Suprapubic skin (tissue), 4 donors: ENCODE results near the gene MARCHF7. TPM values are rescaled to one million over a fixed set of nuclear protein-coding genes. Genes with fewer than 3 reads are reported as not detected.
A peak's percentile ranks its signal among the peaks of the same experiment; 100 is the strongest.
"Not testable (repeated sequence)": the region's sequence is repeated elsewhere in the genome, so short reads cannot be mapped to it uniquely, and the experiment has no call there.

Source experiments
- DNase-seq, 2 donors: peaks; one replicate each; pipeline ENCODE4 v3.0.0-alpha.2; 2019; ENCODE audit warnings: low spot score in 2 of 2
- H3K27ac ChIP-seq: fragments of 200-600 bp; sonication (generic); one replicate; pipeline ENCODE4 v1.5.1; 2019
- H3K27me3 ChIP-seq: fragments of 200-600 bp; sonication (generic); one replicate; pipeline ENCODE4 v1.5.1; 2019
- H3K36me3 ChIP-seq: fragments of 200-600 bp; sonication (generic); one replicate; pipeline ENCODE4 v1.5.1; 2019
- H3K4me1 ChIP-seq: fragments of 200-600 bp; sonication (generic); one replicate; pipeline ENCODE4 v1.5.1; 2019
- H3K4me3 ChIP-seq: fragments of 200-600 bp; sonication (generic); one replicate; pipeline ENCODE4 v1.5.1; 2019; ENCODE audit warnings: mild to moderate bottlenecking
- H3K9me3 ChIP-seq: fragments of 200-600 bp; sonication (generic); one replicate; pipeline ENCODE4 v1.5.1; 2019
- EP300 ChIP-seq: sonication (generic); formaldehyde crosslinking; IDR thresholded peaks from one replicate; pipeline ENCODE4 v1.6.1; 2017; ENCODE audit warnings: antibody characterized with exemption
- POLR2A ChIP-seq, 2 donors: fragments of 450-650 bp; IDR thresholded peaks; one replicate each; pipeline ENCODE4 v1.6.1; 2017; ENCODE audit warnings: antibody characterized with exemption in 2 of 2, mild to moderate bottlenecking in 2 of 2, moderate library complexity in 2 of 2
- POLR2AphosphoS5 ChIP-seq, 3 donors: sonication (generic); formaldehyde crosslinking; IDR thresholded peaks; one replicate each; pipeline ENCODE4 v1.6.1; 2017; ENCODE audit warnings: antibody characterized with exemption in 3 of 3
- WGBS: methylation state at CpG from one replicate; pipeline ENCODE4 v1.1.5; 2018; 5-methylcytosine and 5-hydroxymethylcytosine counted together
- total RNA-seq, 4 donors: library from RNA; depleted of rRNA; stranded (reverse); fragments of >200 nt; gene quantifications; one replicate each; pipeline ENCODE4 v1.1.0, GENCODE V29; 2016
- TF ChIP-seq, protein P1 (sequence below), 2 donors: fragments of 200-600 bp in 1 of 2; fragments of 450-650 bp in 1 of 2; sonication (generic) in 1 of 2; IDR thresholded peaks; one replicate each; pipeline ENCODE4 v1.5.1; 2016 to 2019; ENCODE audit warnings: antibody characterized with exemption in 2 of 2, mild to moderate bottlenecking in 1 of 2, moderate library complexity in 1 of 2

Gene MARCHF7
- total RNA-seq, 4 donors from 2014 or later, result 73.7 to 128 (median 99.6) TPM

DNA sequence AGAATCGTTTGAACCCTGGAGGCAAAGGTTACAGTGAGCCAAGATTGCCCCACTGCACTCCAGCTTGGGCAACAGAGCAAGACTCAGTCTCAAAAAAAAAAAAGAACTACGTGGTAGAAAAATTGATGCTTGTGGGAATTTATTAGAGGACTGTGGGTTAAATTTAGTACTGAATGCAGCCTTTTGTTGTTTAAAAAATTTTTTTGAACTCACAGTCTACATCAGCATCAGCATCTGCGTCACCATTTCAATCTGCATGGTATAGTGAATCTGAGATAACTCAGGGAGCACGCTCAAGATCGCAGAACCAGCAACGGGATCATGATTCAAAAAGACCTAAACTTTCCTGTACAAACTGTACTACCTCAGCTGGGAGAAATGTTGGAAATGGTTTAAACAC is 30.5 kb downstream of the MARCHF7 start:
- no peaks in the 10 kb centered on the region for H3K9me3 ChIP-seq
- WGBS, result 91% methylated on average over 6 of the region's 6 CpGs
- H3K27ac ChIP-seq, result no peak overlapping the region
- DNase-seq, result no peak
- H3K4me3 ChIP-seq, result no peak overlapping the region
- H3K4me1 ChIP-seq, result no peaks in the 10 kb centered on the region
- H3K27me3 ChIP-seq, result no peaks in the 10 kb centered on the region
- peaks cover 59% of the 10 kb centered on the region for H3K36me3 ChIP-seq
- TF ChIP-seq POLR2AphosphoS5 (IDR thresholded peaks at IDR 0.05) (no peak), EP300 (no peak), POLR2A (IDR thresholded peaks at IDR 0.05) (no peak)
- TF ChIP-seq, protein P1, sequence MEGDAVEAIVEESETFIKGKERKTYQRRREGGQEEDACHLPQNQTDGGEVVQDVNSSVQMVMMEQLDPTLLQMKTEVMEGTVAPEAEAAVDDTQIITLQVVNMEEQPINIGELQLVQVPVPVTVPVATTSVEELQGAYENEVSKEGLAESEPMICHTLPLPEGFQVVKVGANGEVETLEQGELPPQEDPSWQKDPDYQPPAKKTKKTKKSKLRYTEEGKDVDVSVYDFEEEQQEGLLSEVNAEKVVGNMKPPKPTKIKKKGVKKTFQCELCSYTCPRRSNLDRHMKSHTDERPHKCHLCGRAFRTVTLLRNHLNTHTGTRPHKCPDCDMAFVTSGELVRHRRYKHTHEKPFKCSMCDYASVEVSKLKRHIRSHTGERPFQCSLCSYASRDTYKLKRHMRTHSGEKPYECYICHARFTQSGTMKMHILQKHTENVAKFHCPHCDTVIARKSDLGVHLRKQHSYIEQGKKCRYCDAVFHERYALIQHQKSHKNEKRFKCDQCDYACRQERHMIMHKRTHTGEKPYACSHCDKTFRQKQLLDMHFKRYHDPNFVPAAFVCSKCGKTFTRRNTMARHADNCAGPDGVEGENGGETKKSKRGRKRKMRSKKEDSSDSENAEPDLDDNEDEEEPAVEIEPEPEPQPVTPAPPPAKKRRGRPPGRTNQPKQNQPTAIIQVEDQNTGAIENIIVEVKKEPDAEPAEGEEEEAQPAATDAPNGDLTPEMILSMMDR (IDR thresholded peaks at IDR 0.05), result no peak

DNA sequence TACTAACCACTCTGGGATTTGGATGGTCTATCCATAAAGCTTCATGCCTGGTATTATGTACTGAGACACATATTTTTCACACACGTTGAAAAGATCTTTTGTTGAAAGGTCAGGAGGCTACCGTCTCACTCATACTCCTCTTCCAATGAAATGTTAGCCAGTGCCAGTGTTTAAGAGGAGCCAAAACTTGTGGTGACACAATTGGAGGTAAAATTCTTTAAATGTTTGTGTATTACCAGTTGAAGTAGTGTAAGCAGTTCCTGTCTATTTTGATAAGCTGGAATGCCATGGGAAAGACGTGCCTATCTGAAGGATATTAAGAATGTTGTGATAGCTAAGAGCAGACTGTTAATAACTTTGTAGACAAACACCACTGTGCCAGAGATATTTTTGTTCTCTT is 32.1 kb downstream of the MARCHF7 start:
- DNase-seq, result no peak
- WGBS, result 79% methylated on average over 3 of the region's 3 CpGs
- H3K27ac ChIP-seq, result no peak overlapping the region
- no peaks in the 10 kb centered on the region for H3K27me3 ChIP-seq
- H3K4me1 ChIP-seq, result no peaks in the 10 kb centered on the region
- no peak overlapping the region for H3K4me3 ChIP-seq
- no peaks in the 10 kb centered on the region for H3K9me3 ChIP-seq
- no peak for TF ChIP-seq POLR2A (IDR thresholded peaks at IDR 0.05)
- TF ChIP-seq POLR2AphosphoS5 (IDR thresholded peaks at IDR 0.05), result no peak
- TF ChIP-seq, protein P1 (IDR thresholded peaks at IDR 0.05), result no peak
- TF ChIP-seq EP300, result no peak
- peaks cover 59% of the 10 kb centered on the region for H3K36me3 ChIP-seq

DNA sequence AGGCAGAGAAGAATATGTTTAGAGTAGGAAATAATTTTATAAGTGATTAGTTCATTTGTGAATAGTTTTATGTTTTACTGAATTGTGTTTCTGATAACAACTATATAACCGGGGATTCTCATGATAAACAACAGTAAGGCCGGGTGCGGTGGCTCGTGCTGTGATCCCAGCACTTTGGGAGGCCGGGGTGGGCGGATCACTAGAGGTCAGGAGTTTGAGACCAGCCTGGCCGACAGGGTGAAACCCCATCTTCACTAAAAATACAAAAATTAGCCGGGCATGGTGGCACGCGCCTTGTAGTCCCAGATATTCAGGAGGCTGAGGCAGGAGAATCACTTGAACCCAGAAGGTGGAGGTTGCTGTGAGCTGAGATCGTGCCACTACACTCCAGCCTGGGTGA is 32.9 kb downstream of the MARCHF7 start:
- 97% methylated on average over 11 of the region's 11 CpGs for WGBS
- not testable (repeated sequence) for H3K4me1 ChIP-seq, H3K4me3 ChIP-seq, H3K27me3 ChIP-seq, H3K27ac ChIP-seq, H3K9me3 ChIP-seq, DNase-seq
- H3K36me3 ChIP-seq, result peaks cover 67% of the 10 kb centered on the region

DNA sequence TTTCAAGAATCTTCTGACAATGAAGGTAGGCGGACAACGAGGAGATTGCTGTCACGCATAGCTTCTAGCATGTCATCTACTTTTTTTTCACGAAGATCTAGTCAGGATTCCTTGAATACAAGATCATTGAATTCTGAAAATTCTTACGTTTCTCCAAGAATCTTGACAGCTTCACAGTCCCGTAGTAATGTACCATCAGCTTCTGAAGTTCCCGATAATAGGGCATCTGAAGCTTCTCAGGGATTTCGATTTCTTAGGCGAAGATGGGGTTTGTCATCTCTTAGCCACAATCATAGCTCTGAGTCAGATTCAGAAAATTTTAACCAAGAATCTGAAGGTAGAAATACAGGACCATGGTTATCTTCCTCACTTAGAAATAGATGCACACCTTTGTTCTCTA is 35.8 kb downstream of the MARCHF7 start:
- Histone ChIP-seq H3K36me3 (peaks cover 75% of the 10 kb centered on the region), H3K27me3 (no peaks in the 10 kb centered on the region), H3K4me3 (no peak overlapping the region), H3K27ac (no peak overlapping the region), H3K9me3 (no peaks in the 10 kb centered on the region), H3K4me1 (no peaks in the 10 kb centered on the region)
- TF ChIP-seq EP300, result no peak
- TF ChIP-seq POLR2A (IDR thresholded peaks at IDR 0.05), result no peak
- WGBS, result 98% methylated on average over 9 of the region's 9 CpGs
- no peak for DNase-seq

DNA sequence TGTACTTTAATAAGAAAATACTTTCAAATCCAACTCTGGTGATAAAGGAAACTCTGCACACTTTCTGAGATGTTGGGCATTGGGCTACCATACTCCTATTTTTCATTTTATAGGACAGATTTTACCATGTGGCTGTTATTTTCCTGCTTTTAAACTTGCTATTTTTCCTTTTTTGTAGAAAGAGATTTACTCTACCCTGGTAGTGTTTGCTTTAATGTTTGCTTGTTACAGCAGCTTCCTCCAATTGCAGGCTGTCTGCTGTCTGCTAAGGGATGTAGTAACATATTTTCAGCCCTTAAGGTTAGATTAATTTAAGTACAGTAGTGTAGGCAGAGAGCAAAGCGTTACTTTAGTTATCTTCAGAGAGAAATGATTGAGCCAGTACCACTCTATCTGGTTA is 38.6 kb downstream of the MARCHF7 start:
- peaks cover 59% of the 10 kb centered on the region for H3K36me3 ChIP-seq
- 91% methylated on average over 1 of the region's 1 CpG for WGBS
- DNase-seq, result no peak
- H3K4me1 ChIP-seq, result peaks cover 12% of the 10 kb centered on the region
- no peak overlapping the region for H3K27ac ChIP-seq
- H3K4me3 ChIP-seq, result no peak overlapping the region
- TF ChIP-seq, protein P1 (IDR thresholded peaks at IDR 0.05), result no peak
- no peaks in the 10 kb centered on the region for H3K27me3 ChIP-seq
- H3K9me3 ChIP-seq, result no peaks in the 10 kb centered on the region

DNA sequence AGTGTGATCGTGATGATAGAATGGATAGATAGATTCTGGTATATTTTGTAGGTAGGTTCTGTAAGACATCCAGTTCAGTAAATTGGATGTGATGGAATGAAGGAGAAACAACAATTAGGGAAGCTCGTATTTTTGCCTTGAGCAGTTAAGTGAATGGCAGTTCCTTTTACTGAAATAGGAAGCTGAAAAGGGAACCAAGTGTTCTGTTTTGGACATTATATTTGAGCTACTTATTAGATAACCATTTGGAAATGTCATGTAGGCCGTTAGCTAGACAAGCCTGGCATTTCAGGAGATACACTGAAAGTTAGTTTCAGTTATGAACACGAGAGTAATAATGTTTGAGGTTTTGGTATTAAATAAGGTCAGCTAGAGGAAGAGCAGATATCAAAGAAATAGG is 41.5 kb downstream of the MARCHF7 start:
- Histone ChIP-seq H3K9me3 (no peaks in the 10 kb centered on the region), H3K27ac (peak overlapping the region; percentile 35), H3K27me3 (no peaks in the 10 kb centered on the region), H3K36me3 (peaks cover 50% of the 10 kb centered on the region), H3K4me1 (peaks cover 12% of the 10 kb centered on the region), H3K4me3 (no peak overlapping the region)
- 80% methylated on average over 4 of the region's 4 CpGs for WGBS
- no peak for DNase-seq
- no peak for TF ChIP-seq POLR2A (IDR thresholded peaks at IDR 0.05)
- no peak for TF ChIP-seq POLR2AphosphoS5 (IDR thresholded peaks at IDR 0.05)
- TF ChIP-seq, protein P1 (IDR thresholded peaks at IDR 0.05), result no peak
- no peak for TF ChIP-seq EP300
